Measurements from ENCODE around the gene LRRC74A.

Gene LRRC74A

DNA sequence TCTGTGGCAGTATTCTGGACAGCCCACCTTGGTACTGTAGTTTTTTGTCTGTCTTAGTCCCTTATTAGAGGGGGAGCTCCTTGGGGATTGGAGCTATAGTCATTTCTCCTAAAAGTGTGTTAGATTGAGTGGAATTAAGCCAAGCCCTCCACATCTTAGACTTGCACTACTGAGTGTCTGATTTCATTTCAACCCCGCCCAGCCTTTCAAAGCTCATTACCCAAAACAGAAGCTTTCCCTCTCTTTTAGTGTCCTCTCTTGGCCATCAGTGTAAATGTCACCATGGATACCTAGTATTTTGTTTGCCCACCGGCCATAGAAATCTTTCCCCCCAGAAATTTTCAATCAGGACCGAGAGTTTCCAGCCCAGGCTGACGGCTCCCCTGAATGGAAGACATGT lies 74.5 kb downstream of the LRRC74A start:
- no peak overlapping the region for H3K27ac ChIP-seq (ENCODE audit: low read length)
- no peak overlapping the region for H3K4me2 ChIP-seq (ENCODE audit: low read depth, low read length)
- no peaks in the 10 kb centered on the region for H3K79me2 ChIP-seq (ENCODE audit: low read length)
- no peaks in the 10 kb centered on the region for H3K9me2 ChIP-seq (replicated peaks; ENCODE audit: insufficient read depth, low read length)
- H3K4me3 ChIP-seq (ENCODE audit: low read length): no peak overlapping the region
- TF ChIP-seq EZH2 (optimal IDR thresholded peaks at IDR 0.05; ENCODE audit: low read depth, low read length) (no peak), EZH2phosphoT487 (IDR thresholded peaks at IDR 0.05; ENCODE audit: low read length) (no peak)
- TF ChIP-seq, protein P1, sequence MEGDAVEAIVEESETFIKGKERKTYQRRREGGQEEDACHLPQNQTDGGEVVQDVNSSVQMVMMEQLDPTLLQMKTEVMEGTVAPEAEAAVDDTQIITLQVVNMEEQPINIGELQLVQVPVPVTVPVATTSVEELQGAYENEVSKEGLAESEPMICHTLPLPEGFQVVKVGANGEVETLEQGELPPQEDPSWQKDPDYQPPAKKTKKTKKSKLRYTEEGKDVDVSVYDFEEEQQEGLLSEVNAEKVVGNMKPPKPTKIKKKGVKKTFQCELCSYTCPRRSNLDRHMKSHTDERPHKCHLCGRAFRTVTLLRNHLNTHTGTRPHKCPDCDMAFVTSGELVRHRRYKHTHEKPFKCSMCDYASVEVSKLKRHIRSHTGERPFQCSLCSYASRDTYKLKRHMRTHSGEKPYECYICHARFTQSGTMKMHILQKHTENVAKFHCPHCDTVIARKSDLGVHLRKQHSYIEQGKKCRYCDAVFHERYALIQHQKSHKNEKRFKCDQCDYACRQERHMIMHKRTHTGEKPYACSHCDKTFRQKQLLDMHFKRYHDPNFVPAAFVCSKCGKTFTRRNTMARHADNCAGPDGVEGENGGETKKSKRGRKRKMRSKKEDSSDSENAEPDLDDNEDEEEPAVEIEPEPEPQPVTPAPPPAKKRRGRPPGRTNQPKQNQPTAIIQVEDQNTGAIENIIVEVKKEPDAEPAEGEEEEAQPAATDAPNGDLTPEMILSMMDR (IDR thresholded peaks at IDR 0.05; ENCODE audit: low read length): no peak
- H3F3A ChIP-seq (ENCODE audit: insufficient read depth, low read length): no peaks in the 10 kb centered on the region
- no peak overlapping the region for H3K9ac ChIP-seq (ENCODE audit: low read length)
- H3K36me3 ChIP-seq (replicated peaks; ENCODE audit: insufficient read depth, low read length): no peaks in the 10 kb centered on the region
- H3K9me3 ChIP-seq (replicated peaks; ENCODE audit: insufficient read depth, low read length): no peaks in the 10 kb centered on the region
- H4K20me1 ChIP-seq (ENCODE audit: insufficient read depth, low read length): no peaks in the 10 kb centered on the region
- no peaks in the 10 kb centered on the region for H3K4me1 ChIP-seq (ENCODE audit: low read length)
- no peak for DNase-seq
- H2AFZ ChIP-seq (ENCODE audit: low read length): no peak overlapping the region
- no peaks in the 10 kb centered on the region for H3K27me3 ChIP-seq (replicated peaks; ENCODE audit: insufficient read depth, low read length)

DNA sequence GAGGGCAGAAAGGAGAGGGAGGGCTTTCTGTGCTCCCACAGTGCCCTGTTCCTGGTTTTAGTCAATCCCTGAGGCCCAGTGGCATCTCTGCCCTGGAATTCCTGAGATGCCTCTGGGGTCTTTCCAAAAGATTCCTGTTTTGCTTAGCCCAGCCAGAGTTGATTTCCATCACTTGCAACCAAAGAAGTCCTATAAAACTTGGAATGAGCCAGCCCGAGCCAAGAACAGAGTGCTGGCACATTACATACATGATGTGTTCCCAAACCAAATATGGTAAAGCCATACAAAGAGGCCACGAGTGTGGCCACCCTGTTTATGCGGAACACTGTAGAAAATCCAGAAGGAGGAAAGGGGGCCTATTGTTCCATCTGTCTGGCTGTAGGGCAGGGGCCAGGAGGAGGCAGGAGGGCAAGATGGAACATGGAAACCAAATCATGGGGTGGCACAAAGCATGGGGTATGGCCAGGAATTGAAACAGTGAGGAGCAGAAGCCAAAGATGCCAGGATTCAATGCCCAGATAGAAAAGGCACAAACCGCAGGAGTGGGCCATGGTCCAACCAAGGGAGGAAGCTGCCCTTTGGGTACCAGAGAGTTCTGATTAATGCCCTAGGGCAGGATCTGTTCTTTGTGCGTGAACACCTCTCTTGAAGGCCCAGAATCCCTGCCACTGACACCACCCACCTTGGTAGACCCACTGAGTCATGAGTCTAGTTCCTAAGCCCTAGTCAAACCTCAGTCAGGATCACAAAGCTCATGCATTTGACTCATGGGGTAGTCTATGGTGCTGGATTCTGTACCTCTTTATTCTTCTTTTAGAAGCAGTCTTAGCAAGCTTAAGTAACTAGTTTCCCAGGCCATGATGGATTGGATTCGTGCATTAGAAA lies 75.2 kb downstream of the LRRC74A start:
- Histone ChIP-seq H3K4me2 (ENCODE audit: low read depth, low read length) (no peak overlapping the region), H3K9ac (ENCODE audit: low read length) (no peak overlapping the region), H3K36me3 (replicated peaks; ENCODE audit: insufficient read depth, low read length) (no peaks in the 10 kb centered on the region), H3K4me1 (ENCODE audit: low read length) (no peaks in the 10 kb centered on the region), H3F3A (ENCODE audit: insufficient read depth, low read length) (no peaks in the 10 kb centered on the region), H3K27ac (ENCODE audit: low read length) (no peak overlapping the region), H3K79me2 (ENCODE audit: low read length) (no peaks in the 10 kb centered on the region), H3K9me3 (replicated peaks; ENCODE audit: insufficient read depth, low read length) (no peaks in the 10 kb centered on the region), H4K20me1 (ENCODE audit: insufficient read depth, low read length) (no peaks in the 10 kb centered on the region), H3K4me3 (ENCODE audit: low read length) (no peak overlapping the region), H3K27me3 (replicated peaks; ENCODE audit: insufficient read depth, low read length) (no peaks in the 10 kb centered on the region), H3K9me2 (replicated peaks; ENCODE audit: insufficient read depth, low read length) (no peaks in the 10 kb centered on the region), H2AFZ (ENCODE audit: low read length) (no peak overlapping the region)
- TF ChIP-seq, protein P1 (IDR thresholded peaks at IDR 0.05; ENCODE audit: low read length): no peak
- TF ChIP-seq EZH2 (optimal IDR thresholded peaks at IDR 0.05; ENCODE audit: low read depth, low read length): no peak
- no peak for TF ChIP-seq EZH2phosphoT487 (IDR thresholded peaks at IDR 0.05; ENCODE audit: low read length)
- no peak for DNase-seq

DNA sequence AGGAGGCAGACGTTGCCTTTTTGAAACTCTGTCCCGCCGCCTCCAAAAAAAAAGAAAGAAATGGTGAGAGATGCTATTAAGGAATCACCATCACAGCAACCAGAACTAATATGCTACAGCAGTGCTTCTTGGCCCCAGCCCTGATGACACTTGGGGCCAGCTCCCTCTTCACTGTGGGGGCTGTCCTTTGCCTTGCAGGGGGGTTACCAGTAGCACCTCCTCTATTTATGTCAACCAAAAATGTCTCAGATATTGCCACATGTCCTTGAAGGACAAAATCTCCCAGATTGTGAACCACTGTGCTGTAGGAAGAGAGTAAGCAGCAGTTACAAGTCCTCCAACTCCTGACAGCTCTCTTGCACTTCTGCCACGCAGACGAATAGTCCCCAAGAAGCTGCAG lies 76.4 kb downstream of the LRRC74A start:
- TF ChIP-seq, protein P1 (IDR thresholded peaks at IDR 0.05; ENCODE audit: low read length): no peak
- TF ChIP-seq EZH2phosphoT487 (IDR thresholded peaks at IDR 0.05; ENCODE audit: low read length) (no peak), EZH2 (optimal IDR thresholded peaks at IDR 0.05; ENCODE audit: low read depth, low read length) (no peak)
- no peaks in the 10 kb centered on the region for H3K9me2 ChIP-seq (replicated peaks; ENCODE audit: insufficient read depth, low read length)
- H3F3A ChIP-seq (ENCODE audit: insufficient read depth, low read length): no peaks in the 10 kb centered on the region
- no peak overlapping the region for H3K9ac ChIP-seq (ENCODE audit: low read length)
- H3K4me2 ChIP-seq (ENCODE audit: low read depth, low read length): no peak overlapping the region
- no peaks in the 10 kb centered on the region for H3K27me3 ChIP-seq (replicated peaks; ENCODE audit: insufficient read depth, low read length)
- H3K36me3 ChIP-seq (replicated peaks; ENCODE audit: insufficient read depth, low read length): no peaks in the 10 kb centered on the region
- no peak for DNase-seq
- H4K20me1 ChIP-seq (ENCODE audit: insufficient read depth, low read length): no peaks in the 10 kb centered on the region
- H3K9me3 ChIP-seq (replicated peaks; ENCODE audit: insufficient read depth, low read length): no peaks in the 10 kb centered on the region
- H3K4me1 ChIP-seq (ENCODE audit: low read length): no peaks in the 10 kb centered on the region
- no peak overlapping the region for H2AFZ ChIP-seq (ENCODE audit: low read length)
- H3K4me3 ChIP-seq (ENCODE audit: low read length): no peak overlapping the region
- H3K27ac ChIP-seq (ENCODE audit: low read length): no peak overlapping the region
- H3K79me2 ChIP-seq (ENCODE audit: low read length): no peaks in the 10 kb centered on the region

All from MM.1S (cell line).